Cortex of kidney (tissue), 1 donor: Measurements from ENCODE around the gene VSIG2.
A peak's percentile ranks its signal among the peaks of the same experiment; 100 is the strongest.

Experiments used
- DNase-seq: peaks from one replicate; lab custom pipeline; 2025; lab: John Stamatoyannopoulos, UW

Gene VSIG2

GRCh38 chr11:124763156-124763947, 11.3 kb upstream of the VSIG2 start:
- no peak for DNase-seq

GRCh38 chr11:124762624-124763155, 10.6 kb upstream of the VSIG2 start:
- DNase-seq: no peak

DNA sequence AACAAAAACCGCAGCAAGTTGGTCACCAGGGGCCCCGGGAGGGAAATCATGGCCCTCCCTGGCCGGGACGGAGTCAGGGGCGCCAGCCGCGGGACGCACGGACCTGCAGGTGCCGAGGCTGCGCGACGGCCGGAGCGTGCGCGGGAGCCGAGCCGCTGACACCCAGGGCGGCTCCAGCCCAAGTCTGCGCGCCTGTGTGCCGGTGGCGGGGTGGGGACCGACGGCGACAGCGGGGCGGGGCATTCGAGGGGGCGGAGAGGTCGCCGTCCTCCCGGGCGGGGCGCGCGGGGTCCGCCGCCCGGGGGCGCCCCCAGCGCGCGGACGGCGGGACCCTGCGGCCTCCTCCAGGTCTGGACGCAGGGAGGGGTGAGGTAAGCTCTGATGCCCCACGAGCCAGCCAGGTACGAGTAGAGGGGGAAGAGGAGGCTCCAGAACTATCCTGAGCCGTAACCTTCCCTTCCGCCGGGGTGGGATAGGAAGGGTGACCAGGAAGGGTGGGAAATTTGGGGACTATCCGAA, 10.1 kb upstream of the VSIG2 start, which contains the start of gene ESAM:
ESAM (minus strand) TSS at position 186 of the 519 bp plus-strand sequence; CDS start at position 50, 136 bp downstream.
- DNase-seq: no peak

- DNase-seq: no peak
These were observed 9.4 kb upstream of the VSIG2 start for GRCh38 chr11:124761301-124762104.

- DNase-seq: no peak
These were observed 8.8 kb upstream of the VSIG2 start for GRCh38 chr11:124760806-124761205.

DNA sequence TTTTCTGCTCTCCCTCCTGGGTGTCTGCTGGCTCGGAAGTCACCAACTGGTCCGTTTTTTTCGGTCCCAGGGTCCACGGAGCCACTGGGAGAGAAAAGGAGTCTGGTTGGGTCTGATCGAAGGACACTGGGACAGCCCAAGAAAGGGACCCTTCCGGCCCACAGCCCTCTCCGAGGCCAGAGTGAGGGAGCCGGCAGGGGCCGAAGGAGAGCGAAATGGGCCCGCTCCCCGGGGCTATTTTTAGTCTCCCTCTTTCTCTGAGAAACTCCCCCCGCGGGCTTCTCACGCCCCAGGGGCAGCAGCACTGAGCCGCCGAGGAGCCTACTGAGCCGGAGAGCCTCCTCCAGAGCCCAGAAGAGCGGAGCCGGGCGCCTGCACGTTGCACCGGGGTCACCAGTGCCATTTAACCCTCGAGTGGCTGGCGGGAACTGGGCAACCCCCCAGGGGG, 8.2 kb upstream of the VSIG2 start:
- DNase-seq: no peak

- DNase-seq: no peak
These were observed 7.5 kb upstream of the VSIG2 start for GRCh38 chr11:124759266-124760204.

DNA sequence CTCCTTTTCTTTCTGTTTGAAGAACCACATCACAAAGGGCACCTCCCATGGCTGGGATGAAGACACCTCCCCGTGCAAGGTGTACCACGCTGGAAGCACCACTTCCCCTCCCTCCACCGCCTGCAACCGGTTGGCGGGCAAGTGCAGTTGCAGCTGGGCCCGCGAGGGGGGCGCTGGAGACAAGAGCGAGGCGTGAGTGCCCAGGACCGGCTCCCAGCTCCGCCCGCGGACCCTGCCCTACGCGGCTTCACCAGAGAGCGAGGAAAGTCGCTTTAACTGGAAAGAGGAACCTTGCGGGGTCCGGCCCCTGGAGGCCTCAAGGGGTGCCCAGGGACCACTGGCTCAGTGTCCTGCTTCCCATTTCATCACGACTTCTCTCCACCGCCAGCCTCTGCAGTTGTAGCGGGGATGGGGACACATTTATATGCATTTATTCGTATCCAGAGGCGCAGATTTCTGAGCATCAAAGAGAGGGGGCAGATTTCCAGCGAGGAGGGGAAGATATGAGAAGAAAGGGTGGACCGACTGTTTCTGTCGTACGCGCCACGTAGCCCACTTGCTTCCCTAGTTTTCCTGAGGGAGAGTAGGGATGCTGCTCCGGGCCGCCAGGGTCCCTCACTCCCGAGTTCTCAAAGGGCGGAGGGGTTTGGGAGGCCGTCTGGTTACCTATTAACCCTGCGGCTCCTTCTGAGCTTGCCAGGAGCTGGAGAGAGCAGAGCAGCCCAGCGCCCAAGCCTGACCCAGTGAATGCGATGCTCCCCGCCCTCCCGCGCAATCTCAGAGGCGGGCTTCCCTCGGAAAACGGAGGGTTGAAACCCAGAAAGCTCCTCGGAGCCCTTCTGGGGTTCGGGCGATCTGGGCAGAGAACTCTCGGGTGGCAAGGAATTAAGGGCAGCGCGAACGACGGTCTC, 6.6 kb upstream of the VSIG2 start:
- DNase-seq: peak; percentile 27

GRCh38 chr11:124757320-124757719, 5.3 kb upstream of the VSIG2 start:
- no peak for DNase-seq

DNA sequence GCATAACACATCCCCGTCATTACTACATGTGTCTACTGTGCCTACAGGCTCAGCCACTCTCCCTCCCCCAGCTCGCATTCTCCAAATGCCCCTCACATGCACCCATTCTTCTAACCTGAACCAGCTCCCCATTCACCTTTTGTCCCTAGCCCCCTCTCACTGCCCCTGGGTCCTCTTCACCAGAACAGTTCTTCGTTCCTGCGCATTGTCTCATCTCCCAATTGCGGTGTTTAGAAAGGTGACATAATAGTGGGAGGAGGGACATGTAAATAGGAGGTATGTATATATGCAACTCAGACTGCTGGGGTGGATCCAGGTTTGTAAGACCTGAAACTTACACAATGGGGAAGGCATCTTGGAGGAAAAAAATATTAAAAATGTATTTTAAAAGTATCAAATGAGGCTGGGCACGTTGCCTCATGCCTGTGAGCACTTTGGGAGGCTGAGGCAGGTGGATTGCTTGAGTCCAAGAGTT, 4.7 kb upstream of the VSIG2 start:
- no peak for DNase-seq

DNA sequence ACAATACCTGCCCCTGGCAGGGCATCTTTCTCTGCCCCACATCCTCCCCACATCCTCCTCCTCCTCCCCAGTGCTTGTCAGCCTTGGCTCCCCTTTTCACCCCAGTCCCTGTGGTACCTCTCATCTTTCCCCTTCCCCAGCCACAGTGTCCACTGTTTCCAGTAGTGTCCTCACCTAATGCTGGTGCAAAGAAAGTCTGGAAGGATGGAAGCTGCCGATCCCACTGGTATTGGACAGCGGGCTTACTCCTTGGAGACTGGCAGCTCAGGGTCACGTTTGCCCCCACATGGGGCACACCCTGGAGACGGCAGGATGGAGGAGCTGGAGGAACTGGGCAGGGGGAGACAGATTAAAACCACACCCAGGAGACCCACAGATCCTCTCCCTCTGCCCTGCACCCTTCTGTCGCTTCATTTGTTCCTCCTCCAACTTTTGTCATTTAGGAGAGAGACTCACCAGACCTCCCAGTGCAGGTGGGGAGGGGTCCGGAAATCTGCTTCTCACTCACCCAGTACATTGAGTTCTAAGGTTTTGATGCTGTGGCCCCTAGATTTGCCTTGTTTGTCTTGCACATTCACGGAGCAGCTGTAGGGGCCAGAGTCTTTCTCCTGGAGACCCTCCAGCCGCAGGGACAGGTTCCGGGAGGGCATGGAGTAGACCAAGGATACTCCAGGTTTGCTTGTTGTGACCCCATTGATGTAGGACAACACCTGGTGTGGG, 4.1 kb upstream of the VSIG2 start:
- no peak for DNase-seq

DNA sequence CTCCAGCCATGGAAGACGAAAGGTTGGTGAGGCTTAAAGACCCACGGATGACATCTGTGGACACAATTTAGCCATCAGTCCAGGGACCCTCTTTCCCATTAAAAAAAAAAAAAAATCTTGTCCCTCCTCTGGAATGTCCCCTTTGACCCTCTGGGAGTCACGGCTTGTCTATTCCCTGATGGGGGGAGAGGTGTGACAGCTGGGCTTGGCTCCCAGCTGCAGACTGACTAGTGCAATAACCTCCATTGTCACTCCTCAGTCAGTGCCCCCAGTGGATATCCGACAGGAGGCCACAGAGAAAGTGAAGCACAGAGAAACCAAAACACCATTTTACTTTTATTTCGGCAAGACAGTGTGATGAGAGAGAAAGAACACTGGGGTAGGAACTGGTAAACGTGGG, 2.7 kb upstream of the VSIG2 start:
- DNase-seq: no peak

GRCh38 chr11:124754309-124754708, 2.3 kb upstream of the VSIG2 start:
- DNase-seq: no peak

DNA sequence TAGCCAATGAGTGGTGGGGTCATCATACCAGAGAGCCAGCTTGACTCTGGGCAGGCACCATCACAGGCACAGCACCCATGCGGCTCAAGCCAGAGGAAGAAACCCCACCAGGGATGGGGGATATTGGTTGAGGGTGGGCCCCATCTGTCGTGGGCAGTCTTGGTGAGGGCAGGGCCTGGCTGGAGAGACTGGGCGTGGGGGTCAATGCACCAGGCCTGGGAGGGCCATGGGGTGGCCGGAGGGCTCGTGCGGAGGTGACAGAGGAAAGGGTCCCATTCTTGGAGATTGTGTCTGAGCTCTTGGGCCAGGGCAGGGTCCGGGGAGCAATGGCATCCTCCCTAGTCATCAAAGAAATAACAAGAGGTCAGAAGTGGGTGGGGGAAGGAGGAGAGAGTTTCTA, 1.6 kb upstream of the VSIG2 start:
- no peak for DNase-seq

DNA sequence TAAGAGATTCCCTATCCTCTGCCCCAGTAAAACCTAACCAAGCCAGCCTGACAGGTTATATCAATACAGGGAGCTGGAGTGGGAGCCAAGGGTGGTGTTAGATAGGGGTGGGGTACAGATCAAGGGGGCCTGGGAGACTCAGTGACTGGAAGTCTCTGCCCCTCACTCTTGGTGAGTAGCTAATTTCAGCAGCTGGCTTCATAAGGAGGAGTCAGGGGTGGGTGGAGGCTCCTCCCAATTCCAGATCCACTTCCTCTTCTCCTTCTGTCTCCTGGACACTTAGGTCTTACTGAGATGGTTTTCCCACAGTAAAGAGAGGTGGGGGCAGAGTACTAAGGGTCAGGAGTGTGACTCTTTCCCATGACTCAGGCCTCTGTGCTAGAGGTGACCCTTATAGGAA, 1.1 kb upstream of the VSIG2 start:
- no peak for DNase-seq

DNA sequence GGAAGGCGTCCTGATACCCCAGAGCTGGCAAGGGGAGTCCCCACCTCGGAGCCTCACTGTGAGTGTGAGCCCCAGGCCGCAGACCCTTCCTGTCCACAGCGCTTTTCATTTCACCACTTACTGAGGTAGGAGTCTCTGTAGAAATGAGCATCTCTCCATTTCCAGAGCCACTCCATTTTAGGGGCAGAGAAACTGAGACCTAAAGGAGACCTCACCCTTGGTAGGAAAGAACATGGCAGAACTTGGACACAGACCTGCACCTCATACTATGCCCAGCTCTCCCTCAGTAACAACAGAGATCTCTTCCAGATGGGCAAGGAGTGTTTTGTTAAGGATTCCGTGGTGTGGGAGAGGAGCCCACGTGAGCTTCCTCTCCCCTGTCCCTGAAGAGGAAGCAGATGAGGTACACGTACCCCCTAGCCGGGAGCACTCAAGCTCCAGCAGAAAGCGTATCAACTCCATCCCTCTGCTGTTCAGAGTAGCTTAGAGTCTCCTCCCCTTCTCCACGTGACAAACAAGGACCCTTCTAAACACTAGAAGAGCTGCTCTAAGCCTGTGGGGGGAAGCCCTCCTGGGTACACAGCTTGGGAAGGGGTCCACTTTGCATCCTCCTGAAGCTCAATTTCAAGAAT, 532 bp upstream of the VSIG2 start:
- no peak for DNase-seq

- no peak for DNase-seq
These were observed 689 bp downstream of the VSIG2 start for GRCh38 chr11:124751391-124751740.

- no peak for DNase-seq
These were observed 2.1 kb downstream of the VSIG2 start for GRCh38 chr11:124749912-124750311.
